H9 (cell line): ENCODE measurements around the gene ELMO2. TPM values are rescaled to one million over a fixed set of nuclear protein-coding genes. Genes with fewer than 3 reads are reported as not detected.
A peak's percentile ranks its signal among the peaks of the same experiment; 100 is the strongest.

Experiments used
- DNase-seq: peaks from one replicate; pipeline ENCODE4 v3.0.0-alpha.2; 2017
- H2AFZ ChIP-seq: one replicate; pipeline ENCODE4 v1.6.1; 2013; ENCODE audit warnings: mild to moderate bottlenecking, low read length, control low read depth, moderate library complexity
- H2AK5ac ChIP-seq: 2 replicates; pipeline ENCODE4 v1.6.1; 2013; ENCODE audit warnings: low read length, control low read depth, mixed read lengths; ENCODE audit not compliant: insufficient read length
- H2BK120ac ChIP-seq: one replicate; pipeline ENCODE4 v1.6.1; 2013; ENCODE audit warnings: low read depth, mild to moderate bottlenecking, low read length, control low read depth, inconsistent platforms; ENCODE audit not compliant: poor library complexity, severe bottlenecking
- H2BK12ac ChIP-seq: 2 replicates; pipeline ENCODE4 v1.6.1; 2013; ENCODE audit warnings: low read length, control low read depth, mixed read lengths, low read depth; ENCODE audit not compliant: insufficient read length
- H2BK15ac ChIP-seq: 2 replicates; pipeline ENCODE4 v1.6.1; 2013; ENCODE audit warnings: low read depth, low read length, control low read depth
- H2BK20ac ChIP-seq: one replicate; pipeline ENCODE4 v1.6.1; 2013; ENCODE audit warnings: low read depth, mild to moderate bottlenecking, low read length, control low read depth, inconsistent platforms; ENCODE audit not compliant: poor library complexity, severe bottlenecking
- H2BK5ac ChIP-seq: 2 replicates; pipeline ENCODE4 v1.6.1; 2013; ENCODE audit warnings: low read length, control low read depth, mixed read lengths; ENCODE audit not compliant: insufficient read length
- H3K14ac ChIP-seq: 2 replicates; pipeline ENCODE4 v1.6.1; 2013; ENCODE audit warnings: low read length, control low read depth; ENCODE audit not compliant: insufficient read depth
- H3K18ac ChIP-seq: 2 replicates; pipeline ENCODE4 v1.6.1; 2013; ENCODE audit warnings: low read depth, mild to moderate bottlenecking, mixed read lengths, low read length, control low read depth; ENCODE audit not compliant: insufficient read length
- H3K23ac ChIP-seq: 2 replicates; pipeline ENCODE4 v1.6.1; 2013; ENCODE audit warnings: low read length, control low read depth, mixed read lengths, low read depth; ENCODE audit not compliant: insufficient read length
- H3K23me2 ChIP-seq: 2 replicates; pipeline ENCODE4 v1.6.1; 2013; ENCODE audit warnings: low read depth, mild to moderate bottlenecking, mixed read lengths, low read length, control low read depth; ENCODE audit not compliant: insufficient read length, poor library complexity, severe bottlenecking
- H3K27ac ChIP-seq: 2 replicates; pipeline ENCODE4 v1.5.1; 2013; ENCODE audit warnings: low read length, control low read depth, mixed read lengths, low read depth; ENCODE audit not compliant: insufficient read length
- H3K27me3 ChIP-seq: 2 replicates; pipeline ENCODE4 v1.6.1; 2013; ENCODE audit warnings: low read length, control low read depth, inconsistent platforms; ENCODE audit not compliant: insufficient read depth
- H3K4ac ChIP-seq: 2 replicates; pipeline ENCODE4 v1.6.1; 2013; ENCODE audit warnings: low read depth, mild to moderate bottlenecking, control low read depth, inconsistent platforms, low read length, moderate library complexity
- H3K4me1 ChIP-seq: 2 replicates; pipeline ENCODE4 v1.6.1; 2013; ENCODE audit warnings: low read length, control low read depth, inconsistent platforms; ENCODE audit not compliant: insufficient read depth
- H3K4me2 ChIP-seq: 2 replicates; pipeline ENCODE4 v1.6.1; 2013; ENCODE audit warnings: low read length, control low read depth, mixed read lengths; ENCODE audit not compliant: insufficient read length, insufficient read depth
- H3K56ac ChIP-seq: 2 replicates; pipeline ENCODE4 v1.6.1; 2013; ENCODE audit warnings: low read depth, mild to moderate bottlenecking, mixed read lengths, low read length, control low read depth; ENCODE audit not compliant: insufficient read length
- H3K79me1 ChIP-seq: 2 replicates; pipeline ENCODE4 v1.6.1; 2013; ENCODE audit warnings: low read depth, mild to moderate bottlenecking, moderate library complexity, low read length, control low read depth, inconsistent platforms; ENCODE audit not compliant: insufficient read depth, poor library complexity, severe bottlenecking
- H3K79me2 ChIP-seq: 2 replicates; pipeline ENCODE4 v1.6.1; 2013; ENCODE audit warnings: low read length, control low read depth, inconsistent platforms; ENCODE audit not compliant: insufficient read depth
- H3K9ac ChIP-seq: 2 replicates; pipeline ENCODE4 v1.6.1; 2013; ENCODE audit warnings: low read length, control low read depth, mixed read lengths; ENCODE audit not compliant: insufficient read length; ENCODE audit errors: extremely low read depth
- H3K9me3 ChIP-seq: one replicate; pipeline ENCODE4 v1.6.1; 2013; ENCODE audit warnings: low read depth, low read length, inconsistent platforms; ENCODE audit not compliant: control insufficient read depth
- H3T11ph ChIP-seq: one replicate; pipeline ENCODE4 v1.6.1; 2013; ENCODE audit warnings: mild to moderate bottlenecking, low read length, control low read depth, inconsistent platforms
- H4K20me1 ChIP-seq: one replicate; pipeline ENCODE4 v1.6.1; 2013; ENCODE audit not compliant: control insufficient read depth, insufficient read length, insufficient read depth
- H4K5ac ChIP-seq: 2 replicates; pipeline ENCODE4 v1.6.1; 2013; ENCODE audit warnings: low read depth, mild to moderate bottlenecking, mixed read lengths, low read length, control low read depth; ENCODE audit not compliant: insufficient read length
- H4K8ac ChIP-seq: replicated peaks from 2 replicates; pipeline ENCODE4 v1.6.1; 2013; ENCODE audit warnings: low read length, control low read depth, mixed read lengths, low read depth; ENCODE audit not compliant: insufficient read length
- H4K91ac ChIP-seq: 2 replicates; pipeline ENCODE4 v1.6.1; 2013; ENCODE audit warnings: low read depth, mild to moderate bottlenecking, moderate library complexity, mixed read lengths, low read length, control low read depth; ENCODE audit not compliant: insufficient read length
- H3K27ac Mint-ChIP-seq, 3 experiments: 2 replicates in 2 of 3; 3 replicates in 1 of 3; pipeline ENCODE4 v1.8.0; 2020 to 2021; ENCODE audit warnings: mixed read lengths in 3 of 3, mild to moderate bottlenecking in 1 of 3, moderate library complexity in 1 of 3
- H3K27me3 Mint-ChIP-seq: 2 replicates; pipeline ENCODE4 v1.8.0; 2021; ENCODE audit warnings: low read depth, mild to moderate bottlenecking, moderate library complexity, mixed read lengths
- H3K36me3 Mint-ChIP-seq, 3 experiments: 2 replicates in 2 of 3; 3 replicates in 1 of 3; pipeline ENCODE4 v1.8.0; 2020 to 2021; ENCODE audit warnings: low read depth in 3 of 3, mixed read lengths in 3 of 3; ENCODE audit not compliant: insufficient read depth in 1 of 3
- H3K4me1 Mint-ChIP-seq, 2 experiments: 2 replicates each; pipeline ENCODE4 v1.8.0; 2020; ENCODE audit warnings: mixed read lengths in 2 of 2
- H3K4me3 Mint-ChIP-seq, 2 experiments: 2 replicates in 1 of 2; 3 replicates in 1 of 2; pipeline ENCODE4 v1.8.0; 2020 to 2021; ENCODE audit warnings: mild to moderate bottlenecking in 2 of 2, mixed read lengths in 2 of 2, moderate library complexity in 1 of 2
- H3K9me3 Mint-ChIP-seq, 2 experiments: 2 replicates in 1 of 2; 3 replicates in 1 of 2; pipeline ENCODE4 v1.8.0; 2020; ENCODE audit warnings: mild to moderate bottlenecking in 2 of 2, mixed read lengths in 2 of 2, moderate library complexity in 1 of 2
- WGBS: extraction: QIAGEN DNeasy Blood & Tissue Kit; methylation state at CpG from one replicate; pipeline ENCODE4 v1.1.7; 2013; ENCODE audit warnings: missing lambda C conversion rate, low lambda C conversion rate, mixed read lengths; ENCODE audit not compliant: insufficient read length; ENCODE audit errors: extremely low coverage; 5-methylcytosine and 5-hydroxymethylcytosine counted together
- total RNA-seq: library from RNA; stranded (reverse); gene quantifications from 2 replicates; pipeline ENCODE4 v1.2.1, GENCODE V29; 2021
- TF ChIP-seq, protein P1 (sequence below): fragments of 200-600 bp; sonication (generic); conservative IDR thresholded peaks from 3 replicates; pipeline ENCODE4 v1.8.0; 2021; ENCODE audit warnings: antibody characterized with exemption, mild to moderate bottlenecking

Gene ELMO2
- total RNA-seq, 1 experiment from 2014 or later, result 32.5 TPM

DNA sequence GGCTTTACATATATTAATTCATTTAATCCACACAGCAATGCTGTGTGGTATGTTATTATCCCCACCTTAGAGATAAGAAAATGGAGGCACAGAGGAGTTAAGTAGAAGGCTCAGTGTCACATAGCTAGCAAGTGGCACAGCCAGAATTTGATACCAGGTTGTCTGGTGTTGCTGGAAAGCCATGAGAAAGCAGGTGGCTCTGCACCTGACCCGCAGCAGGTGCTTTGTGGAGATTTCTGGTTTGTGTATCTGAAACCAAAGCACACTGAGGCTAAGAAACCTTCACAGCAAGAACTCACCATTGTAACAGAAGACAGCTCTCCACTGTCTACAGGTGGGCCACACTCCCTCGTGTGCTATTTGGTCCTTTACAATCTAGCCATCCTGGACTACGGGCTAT lies 7.5 kb downstream of the ELMO2 start:
- peaks cover 4% of the 10 kb centered on the region for H3K79me1 ChIP-seq
- no peak overlapping the region for H3K4ac ChIP-seq
- no peak overlapping the region for H3T11ph ChIP-seq
- no peak overlapping the region for H2BK15ac ChIP-seq
- H2AK5ac ChIP-seq, result no peak overlapping the region
- no peak overlapping the region for H2BK20ac ChIP-seq
- H3K27ac Mint-ChIP-seq, result peak overlapping the region in 1 of 3 experiments; percentile 76; a peak in 2 of 7 replicates
- peaks cover 6% of the 10 kb centered on the region; the same call in 1 of the 2 replicates for H3K4me1 ChIP-seq
- H3K56ac ChIP-seq, result no peak overlapping the region
- peaks cover 2% of the 10 kb centered on the region for H4K20me1 ChIP-seq
- no peak overlapping the region for H3K27ac ChIP-seq
- no peak overlapping the region for H3K23ac ChIP-seq
- H2AFZ ChIP-seq, result no peak overlapping the region
- H3K9ac ChIP-seq, result no peak overlapping the region
- no peaks in the 10 kb centered on the region for H3K9me3 ChIP-seq
- no peaks in the 10 kb centered on the region for H3K23me2 ChIP-seq
- H3K4me1 Mint-ChIP-seq, result peaks cover 17 to 18% of the 10 kb centered on the region in 2 experiments
- no peak overlapping the region for H3K14ac ChIP-seq
- H3K36me3 Mint-ChIP-seq, result peaks cover 1 to 21% (median 20%) of the 10 kb centered on the region in 3 experiments; a peak in 5 of 7 replicates
- no peak overlapping the region for H2BK12ac ChIP-seq
- H2BK5ac ChIP-seq, result no peak overlapping the region
- no peak overlapping the region for H4K91ac ChIP-seq
- no peak overlapping the region for H3K4me2 ChIP-seq
- H3K27me3 ChIP-seq, result no peaks in the 10 kb centered on the region
- H4K5ac ChIP-seq, result no peak overlapping the region
- no CpG with 5 or more reads among the region's 3 CpGs for WGBS
- H3K4me3 Mint-ChIP-seq, result no peak overlapping the region
- no peak overlapping the region for H3K18ac ChIP-seq
- no peaks in the 10 kb centered on the region for H3K9me3 Mint-ChIP-seq
- no peak overlapping the region for H2BK120ac ChIP-seq
- no peak for DNase-seq
- TF ChIP-seq, protein P1, sequence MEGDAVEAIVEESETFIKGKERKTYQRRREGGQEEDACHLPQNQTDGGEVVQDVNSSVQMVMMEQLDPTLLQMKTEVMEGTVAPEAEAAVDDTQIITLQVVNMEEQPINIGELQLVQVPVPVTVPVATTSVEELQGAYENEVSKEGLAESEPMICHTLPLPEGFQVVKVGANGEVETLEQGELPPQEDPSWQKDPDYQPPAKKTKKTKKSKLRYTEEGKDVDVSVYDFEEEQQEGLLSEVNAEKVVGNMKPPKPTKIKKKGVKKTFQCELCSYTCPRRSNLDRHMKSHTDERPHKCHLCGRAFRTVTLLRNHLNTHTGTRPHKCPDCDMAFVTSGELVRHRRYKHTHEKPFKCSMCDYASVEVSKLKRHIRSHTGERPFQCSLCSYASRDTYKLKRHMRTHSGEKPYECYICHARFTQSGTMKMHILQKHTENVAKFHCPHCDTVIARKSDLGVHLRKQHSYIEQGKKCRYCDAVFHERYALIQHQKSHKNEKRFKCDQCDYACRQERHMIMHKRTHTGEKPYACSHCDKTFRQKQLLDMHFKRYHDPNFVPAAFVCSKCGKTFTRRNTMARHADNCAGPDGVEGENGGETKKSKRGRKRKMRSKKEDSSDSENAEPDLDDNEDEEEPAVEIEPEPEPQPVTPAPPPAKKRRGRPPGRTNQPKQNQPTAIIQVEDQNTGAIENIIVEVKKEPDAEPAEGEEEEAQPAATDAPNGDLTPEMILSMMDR, result no peak
- H3K27me3 Mint-ChIP-seq, result no peaks in the 10 kb centered on the region
- H4K8ac ChIP-seq, result no peak overlapping the region
- peaks cover 6% of the 10 kb centered on the region; the same call in 1 of the 2 replicates for H3K79me2 ChIP-seq
